ENCODE measurements around the gene RETREG1. TPM values are rescaled to one million over a fixed set of nuclear protein-coding genes. Genes with fewer than 3 reads are reported as not detected.

Gene RETREG1
- total and polyA plus RNA-seq, 9 donors: 1.0 to 20.0 (median 4.0) TPM

DNA sequence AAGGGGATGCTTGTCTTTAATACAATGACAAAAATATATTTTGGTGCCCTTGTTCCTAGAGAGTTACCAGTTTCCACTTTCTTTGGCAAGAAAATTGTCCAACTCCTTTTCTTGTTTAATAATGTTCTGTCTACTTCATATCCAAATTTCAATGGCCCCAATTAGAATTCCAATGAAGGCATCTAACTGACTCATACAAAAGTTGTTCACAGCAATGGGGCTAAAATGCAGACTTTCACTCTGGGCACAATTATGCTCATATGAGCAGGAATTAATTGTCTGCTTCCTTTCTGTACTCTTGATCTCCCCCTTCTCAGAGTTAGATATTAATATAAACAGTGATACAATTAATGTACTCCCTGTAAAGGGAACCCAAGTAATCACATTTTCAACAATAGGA is 109.1 kb downstream of the RETREG1 start:
- no peaks in the 10 kb centered on the region for H3K36me3 ChIP-seq
- DNase-seq: no peak
- no peaks in the 10 kb centered on the region for H3K27me3 ChIP-seq
- no peak for TF ChIP-seq EP300 (IDR thresholded peaks at IDR 0.05)
- TF ChIP-seq, protein P1, sequence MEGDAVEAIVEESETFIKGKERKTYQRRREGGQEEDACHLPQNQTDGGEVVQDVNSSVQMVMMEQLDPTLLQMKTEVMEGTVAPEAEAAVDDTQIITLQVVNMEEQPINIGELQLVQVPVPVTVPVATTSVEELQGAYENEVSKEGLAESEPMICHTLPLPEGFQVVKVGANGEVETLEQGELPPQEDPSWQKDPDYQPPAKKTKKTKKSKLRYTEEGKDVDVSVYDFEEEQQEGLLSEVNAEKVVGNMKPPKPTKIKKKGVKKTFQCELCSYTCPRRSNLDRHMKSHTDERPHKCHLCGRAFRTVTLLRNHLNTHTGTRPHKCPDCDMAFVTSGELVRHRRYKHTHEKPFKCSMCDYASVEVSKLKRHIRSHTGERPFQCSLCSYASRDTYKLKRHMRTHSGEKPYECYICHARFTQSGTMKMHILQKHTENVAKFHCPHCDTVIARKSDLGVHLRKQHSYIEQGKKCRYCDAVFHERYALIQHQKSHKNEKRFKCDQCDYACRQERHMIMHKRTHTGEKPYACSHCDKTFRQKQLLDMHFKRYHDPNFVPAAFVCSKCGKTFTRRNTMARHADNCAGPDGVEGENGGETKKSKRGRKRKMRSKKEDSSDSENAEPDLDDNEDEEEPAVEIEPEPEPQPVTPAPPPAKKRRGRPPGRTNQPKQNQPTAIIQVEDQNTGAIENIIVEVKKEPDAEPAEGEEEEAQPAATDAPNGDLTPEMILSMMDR (IDR thresholded peaks at IDR 0.05): no peak
- TF ChIP-seq POLR2A (IDR thresholded peaks at IDR 0.05): no peak
- no peak overlapping the region for H3K27ac ChIP-seq
- H3K4me1 ChIP-seq (ENCODE audit: insufficient read depth): peaks cover 3% of the 10 kb centered on the region
- no peak overlapping the region for H3K4me3 ChIP-seq
- intact Hi-C loops (cut with DNase I): no loop called here
- no peaks in the 10 kb centered on the region for H3K9me3 ChIP-seq

- no peak for DNase-seq
- Histone ChIP-seq H3K36me3 (no peaks in the 10 kb centered on the region), H3K4me3 (no peak overlapping the region), H3K9me3 (no peaks in the 10 kb centered on the region), H3K27me3 (no peaks in the 10 kb centered on the region), H3K27ac (no peak overlapping the region), H3K4me1 (ENCODE audit: insufficient read depth) (peaks cover 3% of the 10 kb centered on the region)
- intact Hi-C loops (cut with DNase I): no loop called here
- TF ChIP-seq, protein P1 (IDR thresholded peaks at IDR 0.05): no peak
- TF ChIP-seq POLR2A (IDR thresholded peaks at IDR 0.05) (no peak), EP300 (IDR thresholded peaks at IDR 0.05) (no peak)
- WGBS, 3 donors: 85 to 89% (median 88%) methylated on average over 6 of the region's 6 CpGs
Observed at GRCh38 chr5:16505904-16506303, 110.9 kb downstream of the RETREG1 start.

DNA sequence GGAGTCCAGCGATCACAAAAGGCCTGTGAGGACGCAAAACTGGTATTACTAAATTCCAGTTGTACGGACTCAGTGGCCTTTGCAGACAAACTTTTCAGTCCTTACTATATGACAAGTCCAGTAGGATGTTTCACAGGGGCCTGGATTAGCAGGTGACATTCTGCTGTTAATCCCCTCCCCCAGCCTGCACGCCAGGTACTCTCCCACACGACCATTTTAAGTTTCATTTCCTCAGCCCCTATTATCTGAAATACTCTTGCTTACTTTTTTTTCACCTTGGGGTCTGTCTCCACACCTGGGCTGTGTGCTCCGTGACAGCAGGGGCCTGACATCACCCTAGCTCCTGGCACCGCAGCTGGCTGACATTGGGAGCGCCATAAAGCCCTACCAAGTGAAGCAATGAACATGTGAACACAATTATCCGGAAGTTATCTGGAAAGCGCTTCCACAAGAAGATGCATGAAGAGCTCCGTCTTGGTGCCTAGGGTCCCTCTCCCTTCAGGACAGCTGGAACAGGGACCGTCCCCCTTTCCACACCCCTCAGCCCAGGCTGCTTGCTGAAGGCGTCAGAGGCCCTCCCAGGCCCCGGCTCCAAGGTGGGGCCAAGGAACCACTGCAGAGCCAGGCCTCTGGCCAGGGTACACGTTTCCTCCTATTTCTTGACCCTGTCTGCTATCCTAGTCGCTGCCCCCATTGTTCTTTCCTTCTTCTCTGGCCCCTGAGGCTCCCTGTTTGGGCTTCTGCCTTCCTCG is 111.5 kb downstream of the RETREG1 start:
- no peaks in the 10 kb centered on the region for H3K27me3 ChIP-seq
- H3K4me1 ChIP-seq (ENCODE audit: insufficient read depth): peaks cover 3% of the 10 kb centered on the region
- no peak for DNase-seq
- H3K27ac ChIP-seq: no peak overlapping the region
- TF ChIP-seq POLR2A (IDR thresholded peaks at IDR 0.05) (no peak), EP300 (IDR thresholded peaks at IDR 0.05) (no peak)
- TF ChIP-seq, protein P1 (IDR thresholded peaks at IDR 0.05): no peak
- WGBS, 3 donors: 88 to 92% (median 89%) methylated on average over 17 of the region's 17 CpGs
- no peak overlapping the region for H3K4me3 ChIP-seq
- no peaks in the 10 kb centered on the region for H3K36me3 ChIP-seq
- intact Hi-C loops (cut with DNase I): no loop called here
- H3K9me3 ChIP-seq: no peaks in the 10 kb centered on the region

DNA sequence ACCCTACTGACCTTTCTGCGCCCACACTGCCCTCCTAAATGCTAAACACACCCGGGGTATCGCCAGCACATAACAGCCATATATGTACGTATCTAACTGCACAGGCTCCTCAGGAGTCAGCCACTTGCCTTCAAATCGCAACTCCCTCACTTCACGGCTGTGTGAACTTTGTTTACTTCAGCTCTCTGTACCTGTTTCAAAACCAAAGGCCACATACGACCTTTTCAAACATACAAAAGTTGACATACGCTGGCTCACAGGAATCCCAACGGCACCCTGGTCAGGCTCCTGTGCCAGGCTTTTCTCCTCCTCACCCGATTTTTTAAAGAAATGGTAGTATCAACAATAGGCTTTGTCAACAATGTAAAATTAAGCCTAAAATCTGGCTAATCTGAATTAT is 112.2 kb downstream of the RETREG1 start:
- intact Hi-C loops (cut with DNase I): no loop called here
- no peak for DNase-seq
- WGBS, 3 donors: 92 to 96% (median 93%) methylated on average over 10 of the region's 10 CpGs
- no peaks in the 10 kb centered on the region for H3K27me3 ChIP-seq
- H3K4me3 ChIP-seq: no peak overlapping the region
- H3K27ac ChIP-seq: no peak overlapping the region
- TF ChIP-seq, protein P1 (IDR thresholded peaks at IDR 0.05): no peak
- TF ChIP-seq EP300 (IDR thresholded peaks at IDR 0.05) (no peak), POLR2A (IDR thresholded peaks at IDR 0.05) (no peak)
- H3K4me1 ChIP-seq (ENCODE audit: insufficient read depth): peaks cover 3% of the 10 kb centered on the region
- H3K36me3 ChIP-seq: no peaks in the 10 kb centered on the region
- no peaks in the 10 kb centered on the region for H3K9me3 ChIP-seq
